HL-60 (cell line): ENCODE measurements around the gene LIPK.

Experiments
- DNase-seq, 2 experiments: peaks; one replicate each; pipeline ENCODE4 v3.0.0-alpha.2; 2010 to 2020; ENCODE audit warnings: low read depth in 1 of 2, low spot score in 1 of 2
- H3K27ac ChIP-seq: fragments of 250-450 bp; sonication (Bioruptor Pico); replicated peaks from 2 replicates; pipeline ENCODE4 v1.5.1; 2020; ENCODE audit warnings: mild to moderate bottlenecking, moderate library complexity
- H3K27me3 ChIP-seq: fragments of 250-450 bp; sonication (Bioruptor Pico); 2 replicates; pipeline ENCODE4 v1.5.1; 2021; ENCODE audit warnings: mild to moderate bottlenecking, moderate library complexity; ENCODE audit not compliant: insufficient read depth, poor library complexity, severe bottlenecking
- H3K4me3 ChIP-seq: replicated peaks from 2 replicates; pipeline ENCODE4 v1.5.1; 2011; ENCODE audit warnings: mild to moderate bottlenecking, control low read depth, low read length; ENCODE audit not compliant: insufficient read depth
- CTCF ChIP-seq: IDR thresholded peaks from one replicate; pipeline ENCODE4 v1.5.1; 2011; ENCODE audit warnings: low read length, control low read depth, inconsistent platforms; ENCODE audit not compliant: insufficient read depth
- GABPA ChIP-seq: IDR thresholded peaks from 2 replicates; pipeline ENCODE4 v1.6.1; 2012; ENCODE audit warnings: low read depth
- POLR2AphosphoS5 ChIP-seq: IDR thresholded peaks from 2 replicates; pipeline ENCODE4 v1.6.1; 2012; ENCODE audit warnings: low read depth
- REST ChIP-seq: IDR thresholded peaks from 2 replicates; pipeline ENCODE4 v1.6.1; 2012; ENCODE audit warnings: low read depth; ENCODE audit not compliant: insufficient replicate concordance
- SPI1 ChIP-seq: IDR thresholded peaks from 2 replicates; pipeline ENCODE4 v1.6.1; 2012; ENCODE audit warnings: low read depth, mild to moderate bottlenecking, borderline replicate concordance

The LIPK gene

GRCh38 chr10:88744002-88744401 is 38.0 kb downstream of the LIPK start:
- no peak for DNase-seq

GRCh38 chr10:88745633-88746032 is 39.6 kb downstream of the LIPK start:
- Histone ChIP-seq H3K27ac (no peak overlapping the region), H3K4me3 (no peak overlapping the region), H3K27me3 (no peaks in the 10 kb centered on the region)
- TF ChIP-seq CTCF (no peak), POLR2AphosphoS5 (no peak), GABPA (no peak), SPI1 (no peak), REST (no peak)
- no peak for DNase-seq

More at GRCh38 chr10:88744002-88744401, 38.0 kb downstream of the LIPK start:
- no peaks in the 10 kb centered on the region for H3K27me3 ChIP-seq
- no peak overlapping the region for H3K4me3 ChIP-seq
- H3K27ac ChIP-seq = no peak overlapping the region
- TF ChIP-seq REST (no peak), CTCF (no peak), POLR2AphosphoS5 (no peak), GABPA (no peak), SPI1 (no peak)

GRCh38 chr10:88754287-88754686 is 48.2 kb downstream of the LIPK start:
- TF ChIP-seq REST (no peak), CTCF (no peak), SPI1 (no peak), POLR2AphosphoS5 (no peak), GABPA (no peak)
- Histone ChIP-seq H3K27me3 (no peaks in the 10 kb centered on the region), H3K27ac (no peak overlapping the region), H3K4me3 (no peak overlapping the region)
- DNase-seq = no peak
